LNCaP clone FGC (cell line): ENCODE measurements around the gene SCFD1.

Experiments
- DNase-seq: peaks from one replicate; pipeline ENCODE4 v3.0.0-alpha.2; 2011; ENCODE audit warnings: low read depth
- H3K4me3 ChIP-seq: 2 replicates; pipeline ENCODE4 v1.5.1; 2011; ENCODE audit warnings: mild to moderate bottlenecking, low read depth, low read length, control low read depth
- CTCF ChIP-seq: IDR thresholded peaks from 2 replicates; pipeline ENCODE4 v1.5.1; 2012; ENCODE audit warnings: mild to moderate bottlenecking; ENCODE audit not compliant: control insufficient read depth, insufficient read depth; ENCODE audit errors: extremely low read depth

The SCFD1 gene

GRCh38 chr14:30768791-30769190 lies 146.7 kb downstream of the SCFD1 start:
- TF ChIP-seq CTCF: no peak
- DNase-seq: no peak
- H3K4me3 ChIP-seq: no peak overlapping the region

- peak; percentile 74 for DNase-seq
- no peak overlapping the region for H3K4me3 ChIP-seq
- TF ChIP-seq CTCF: no peak
Measured at GRCh38 chr14:30770376-30770775, 148.3 kb downstream of the SCFD1 start.

- H3K4me3 ChIP-seq: no peak overlapping the region
- no peak for DNase-seq
- TF ChIP-seq CTCF: no peak
Measured at GRCh38 chr14:30771595-30771994, 149.5 kb downstream of the SCFD1 start.

GRCh38 chr14:30779210-30779609 lies 157.1 kb downstream of the SCFD1 start:
- DNase-seq: peak; percentile 71

More at GRCh38 chr14:30779210-30779609, 157.1 kb downstream of the SCFD1 start:
- H3K4me3 ChIP-seq: no peak overlapping the region
- no peak for TF ChIP-seq CTCF
